OCI-M2 (cell line): ENCODE measurements around the gene PCDH1.
"Not testable (repeated sequence)": the region's sequence is repeated elsewhere in the genome, so short reads cannot be mapped to it uniquely, and the experiment has no call there.

Experiments used
- DNase-seq: peaks from one replicate; lab custom pipeline; 2025; ENCODE audit not compliant: unreplicated experiment; lab: John Stamatoyannopoulos, UW

PCDH1 gene

GRCh38 chr5:141902015-141902814 is 24.0 kb upstream of the PCDH1 start:
- no peak for DNase-seq

GRCh38 chr5:141898448-141899049 is 20.3 kb upstream of the PCDH1 start:
- no peak for DNase-seq

GRCh38 chr5:141897425-141897824 is 19.2 kb upstream of the PCDH1 start:
- no peak for DNase-seq

GRCh38 chr5:141890429-141890828 is 12.2 kb upstream of the PCDH1 start:
- not testable (repeated sequence) for DNase-seq

- DNase-seq, result no peak
Observed at GRCh38 chr5:141889282-141889871, 11.2 kb upstream of the PCDH1 start.

- no peak for DNase-seq
Observed at GRCh38 chr5:141883892-141884318, 5.7 kb upstream of the PCDH1 start.

GRCh38 chr5:141883184-141883891 is 5.1 kb upstream of the PCDH1 start:
- DNase-seq, result no peak

- no peak for DNase-seq
Observed at GRCh38 chr5:141882594-141883183, 4.5 kb upstream of the PCDH1 start.

GRCh38 chr5:141881886-141882285 is 3.7 kb upstream of the PCDH1 start:
- no peak for DNase-seq

GRCh38 chr5:141880961-141881801 is 3.0 kb upstream of the PCDH1 start:
- DNase-seq, result no peak

- DNase-seq, result no peak
Observed at GRCh38 chr5:141879941-141880738, 1.9 kb upstream of the PCDH1 start.

GRCh38 chr5:141879426-141879759 is 1.2 kb upstream of the PCDH1 start:
- no peak for DNase-seq

GRCh38 chr5:141878711-141879425 is 658 bp upstream of the PCDH1 start:
- peak; percentile 69 for DNase-seq

GRCh38 chr5:141877356-141878185 is 639 bp downstream of the PCDH1 start:
- DNase-seq, result no peak

GRCh38 chr5:141876628-141877355 is 1.4 kb downstream of the PCDH1 start:
- DNase-seq, result no peak

- DNase-seq, result no peak
Observed at GRCh38 chr5:141875795-141876627, 2.2 kb downstream of the PCDH1 start.
